Progenitor cell of endocrine pancreas (in vitro differentiated cells): ENCODE measurements around the gene ACTR1A. TPM values are rescaled to one million over a fixed set of nuclear protein-coding genes. Genes with fewer than 3 reads are reported as not detected.
A peak's percentile ranks its signal among the peaks of the same experiment; 100 is the strongest.

ENCODE experiments used
- DNase-seq: peaks from one replicate; pipeline ENCODE4 v3.0.0; 2021; ENCODE audit warnings: low spot score; ENCODE audit not compliant: unreplicated experiment
- H3K27ac Mint-ChIP-seq: 2 replicates; pipeline ENCODE4 v1.8.0; 2021; ENCODE audit warnings: mild to moderate bottlenecking, moderate library complexity, mixed read lengths
- H3K27me3 Mint-ChIP-seq: 2 replicates; pipeline ENCODE4 v1.8.0; 2021; ENCODE audit warnings: mixed read lengths
- H3K36me3 Mint-ChIP-seq: 2 replicates; pipeline ENCODE4 v1.8.0; 2022; ENCODE audit warnings: mixed read lengths; ENCODE audit not compliant: insufficient read depth
- H3K4me1 Mint-ChIP-seq: 2 replicates; pipeline ENCODE4 v1.8.0; 2021; ENCODE audit warnings: low read depth, mixed read lengths
- H3K4me3 Mint-ChIP-seq: 2 replicates; pipeline ENCODE4 v1.8.0; 2021; ENCODE audit warnings: low read depth, mild to moderate bottlenecking, moderate library complexity, mixed read lengths
- H3K9me3 Mint-ChIP-seq: 2 replicates; pipeline ENCODE4 v1.8.0; 2021; ENCODE audit warnings: low read depth, mixed read lengths
- CTCF ChIP-seq: fragments of 200-600 bp; sonication (generic); IDR thresholded peaks from one replicate; pipeline ENCODE4 v1.5.0; 2021; ENCODE audit warnings: antibody characterized with exemption, mild to moderate bottlenecking; ENCODE audit not compliant: unreplicated experiment
- total RNA-seq: library from RNA; stranded (reverse); gene quantifications from 2 replicates; pipeline ENCODE4 v1.2.1, GENCODE V29; 2021

The ACTR1A gene
- total RNA-seq, 1 donor from 2014 or later = 104 TPM

GRCh38 chr10:102492344-102492939 is 10.1 kb downstream of the ACTR1A start:
- Mint-ChIP-seq H3K27ac (peak overlapping the region; percentile 76), H3K4me3 (no peak overlapping the region), H3K27me3 (no peaks in the 10 kb centered on the region), H3K4me1 (peaks cover 9% of the 10 kb centered on the region), H3K36me3 (peaks cover 5% of the 10 kb centered on the region), H3K9me3 (no peaks in the 10 kb centered on the region)
- no peak for DNase-seq
- no peak for TF ChIP-seq CTCF

GRCh38 chr10:102491136-102491535 is 11.4 kb downstream of the ACTR1A start:
- no peaks in the 10 kb centered on the region for H3K9me3 Mint-ChIP-seq
- DNase-seq = no peak
- peaks cover 6% of the 10 kb centered on the region for H3K36me3 Mint-ChIP-seq
- no peak overlapping the region for H3K4me3 Mint-ChIP-seq
- H3K27me3 Mint-ChIP-seq = no peaks in the 10 kb centered on the region
- H3K4me1 Mint-ChIP-seq = peaks cover 8% of the 10 kb centered on the region
- TF ChIP-seq CTCF = no peak
- no peak overlapping the region for H3K27ac Mint-ChIP-seq

GRCh38 chr10:102485093-102485784 is 17.3 kb downstream of the ACTR1A start:
- no peaks in the 10 kb centered on the region for H3K9me3 Mint-ChIP-seq

GRCh38 chr10:102484021-102484420 is 18.5 kb downstream of the ACTR1A start:
- Mint-ChIP-seq H3K4me1 (no peaks in the 10 kb centered on the region), H3K36me3 (peaks cover 12% of the 10 kb centered on the region), H3K27ac (no peak overlapping the region), H3K4me3 (no peak overlapping the region), H3K27me3 (no peaks in the 10 kb centered on the region), H3K9me3 (no peaks in the 10 kb centered on the region)
- no peak for DNase-seq
- TF ChIP-seq CTCF = no peak

More at GRCh38 chr10:102485093-102485784, 17.3 kb downstream of the ACTR1A start:
- no peak overlapping the region for H3K4me3 Mint-ChIP-seq
- no peak for TF ChIP-seq CTCF
- no peaks in the 10 kb centered on the region for H3K27me3 Mint-ChIP-seq
- H3K4me1 Mint-ChIP-seq = no peaks in the 10 kb centered on the region
- peaks cover 11% of the 10 kb centered on the region for H3K36me3 Mint-ChIP-seq
- DNase-seq = no peak
- no peak overlapping the region for H3K27ac Mint-ChIP-seq

GRCh38 chr10:102480396-102480795 is 22.1 kb downstream of the ACTR1A start:
- H3K4me1 Mint-ChIP-seq = no peaks in the 10 kb centered on the region
- H3K9me3 Mint-ChIP-seq = no peaks in the 10 kb centered on the region
- no peak for TF ChIP-seq CTCF
- DNase-seq = no peak
- H3K36me3 Mint-ChIP-seq = peaks cover 8% of the 10 kb centered on the region
- no peaks in the 10 kb centered on the region for H3K27me3 Mint-ChIP-seq
- H3K4me3 Mint-ChIP-seq = no peak overlapping the region
- no peak overlapping the region for H3K27ac Mint-ChIP-seq
